Right lobe of liver (tissue), 6 donors: ENCODE data around the gene OR10Z1. TPM values are rescaled to one million over a fixed set of nuclear protein-coding genes. Genes with fewer than 3 reads are reported as not detected.

ENCODE experiments used
- ATAC-seq, 4 donors: fragments of 200-7000 bp; cut with Tn5 transposase; one replicate each; pipeline ENCODE4 v1.9.1; 2020; ENCODE audit warnings: mild to moderate bottlenecking in 4 of 4, moderate library complexity in 4 of 4
- DNase-seq, 3 donors: peaks; one replicate each; pipeline ENCODE4 v3.0.0-alpha.2; 2020
- H3K27ac ChIP-seq, 3 donors: fragments of 200-600 bp; one replicate each; pipeline ENCODE4 v1.8.0; 2022
- H3K27me3 ChIP-seq, 2 donors: fragments of 200-600 bp; one replicate each; pipeline ENCODE4 v1.8.0; 2022
- H3K36me3 ChIP-seq, 4 donors: fragments of 200-600 bp; sonication (generic) in 1 of 4; one replicate each; pipeline versions ENCODE4 v1.5.1 to v1.8.0; 2017 to 2022; ENCODE audit warnings: control low read depth in 1 of 4
- H3K4me1 ChIP-seq, 4 donors: fragments of 200-600 bp; sonication (generic) in 1 of 4; one replicate each; pipeline versions ENCODE4 v1.5.1 to v1.8.0; 2017 to 2022; ENCODE audit warnings: control low read depth in 1 of 4
- H3K4me3 ChIP-seq, 3 donors: fragments of 200-600 bp; one replicate each; pipeline ENCODE4 v1.8.0; 2022
- H3K9me3 ChIP-seq, 4 donors: fragments of 200-600 bp; sonication (generic) in 1 of 4; one replicate each; pipeline versions ENCODE4 v1.5.1 to v1.8.0; 2017 to 2022; ENCODE audit warnings: control low read depth in 1 of 4
- POLR2A ChIP-seq: fragments of 450-650 bp; IDR thresholded peaks from one replicate; pipeline ENCODE4 v1.6.1; 2017; ENCODE audit warnings: antibody characterized with exemption, mild to moderate bottlenecking
- WGBS: methylation state at CpG from one replicate; pipeline ENCODE4 v1.1.6; 2018; ENCODE audit warnings: low coverage, low lambda C conversion rate; ENCODE audit not compliant: insufficient coverage; ENCODE audit errors: missing lambda C conversion rate; 5-methylcytosine and 5-hydroxymethylcytosine counted together
- intact Hi-C, 2 donors: fragments of 100-400 bp; cut with DNase I; formaldehyde crosslinking; loops; one replicate each; pipeline versions ENCODE4 v1.11.2 to v1.14.1; 2022
- total RNA-seq, 6 experiments: library from RNA; depleted of rRNA in 2 of 6; stranded (reverse); fragments of >200 nt in 2 of 6; fragmentation: NEBNext Ultra II Directional in 3 of 6; extraction: Animal tissue kit (Norgen Biotek cat#: 25700) in 3 of 6; gene quantifications; one replicate each; pipeline versions ENCODE4 v1.1.0 to v1.2.4, GENCODE V29; 2016 to 2023
- TF ChIP-seq, protein P1 (sequence below), 4 donors: fragments of 200-600 bp in 3 of 4; fragments of 450-650 bp in 1 of 4; IDR thresholded peaks; one replicate each; pipeline versions ENCODE4 v1.5.1 to v1.8.0; 2016 to 2022; ENCODE audit warnings: antibody characterized with exemption in 4 of 4, mild to moderate bottlenecking in 2 of 4
- donor health status: DM: no; HTN: yes; CAD: no.
- donor health status: DM: no; HTN: no; CAD: no.
- donor health status: DM: no; HTN: no; CAD: no.
- donor health status: DM: no; HTN: yes; CAD: no.
- donor health status: DM: no; HTN: yes; CAD: no.

OR10Z1 gene
- total RNA-seq, 6 experiments from 2014 or later = not detected

DNA sequence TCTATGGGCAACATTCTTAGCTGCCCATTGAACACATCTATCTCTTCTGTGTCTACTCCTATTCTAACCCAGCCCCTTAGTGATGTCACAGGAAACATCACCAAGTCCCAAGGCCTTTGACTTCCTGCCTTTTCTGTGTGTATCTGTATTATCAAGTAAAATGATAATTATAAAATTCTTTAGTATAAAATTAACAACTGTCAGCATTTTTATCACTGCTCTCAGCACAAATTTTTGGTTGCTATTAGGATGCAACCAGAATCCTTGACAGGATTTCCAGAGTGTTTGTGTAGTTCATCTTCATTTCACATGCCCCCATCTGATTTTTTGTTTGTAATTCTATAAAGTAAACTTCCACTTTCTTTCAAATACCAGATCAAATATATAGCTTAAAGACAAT is 33.8 kb downstream of the OR10Z1 start:
- DNase-seq (no peak), ATAC-seq (no peak)
- TF ChIP-seq, protein P1, sequence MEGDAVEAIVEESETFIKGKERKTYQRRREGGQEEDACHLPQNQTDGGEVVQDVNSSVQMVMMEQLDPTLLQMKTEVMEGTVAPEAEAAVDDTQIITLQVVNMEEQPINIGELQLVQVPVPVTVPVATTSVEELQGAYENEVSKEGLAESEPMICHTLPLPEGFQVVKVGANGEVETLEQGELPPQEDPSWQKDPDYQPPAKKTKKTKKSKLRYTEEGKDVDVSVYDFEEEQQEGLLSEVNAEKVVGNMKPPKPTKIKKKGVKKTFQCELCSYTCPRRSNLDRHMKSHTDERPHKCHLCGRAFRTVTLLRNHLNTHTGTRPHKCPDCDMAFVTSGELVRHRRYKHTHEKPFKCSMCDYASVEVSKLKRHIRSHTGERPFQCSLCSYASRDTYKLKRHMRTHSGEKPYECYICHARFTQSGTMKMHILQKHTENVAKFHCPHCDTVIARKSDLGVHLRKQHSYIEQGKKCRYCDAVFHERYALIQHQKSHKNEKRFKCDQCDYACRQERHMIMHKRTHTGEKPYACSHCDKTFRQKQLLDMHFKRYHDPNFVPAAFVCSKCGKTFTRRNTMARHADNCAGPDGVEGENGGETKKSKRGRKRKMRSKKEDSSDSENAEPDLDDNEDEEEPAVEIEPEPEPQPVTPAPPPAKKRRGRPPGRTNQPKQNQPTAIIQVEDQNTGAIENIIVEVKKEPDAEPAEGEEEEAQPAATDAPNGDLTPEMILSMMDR (IDR thresholded peaks at IDR 0.05) = no peak
- TF ChIP-seq POLR2A = no peak
- H3K4me1 ChIP-seq = no peaks in the 10 kb centered on the region
- no peaks in the 10 kb centered on the region for H3K36me3 ChIP-seq
- no peak overlapping the region for H3K4me3 ChIP-seq
- H3K9me3 ChIP-seq = no peaks in the 10 kb centered on the region
- H3K27me3 ChIP-seq = no peaks in the 10 kb centered on the region
- intact Hi-C loops = no loop called here
- H3K27ac ChIP-seq = no peak overlapping the region

DNA sequence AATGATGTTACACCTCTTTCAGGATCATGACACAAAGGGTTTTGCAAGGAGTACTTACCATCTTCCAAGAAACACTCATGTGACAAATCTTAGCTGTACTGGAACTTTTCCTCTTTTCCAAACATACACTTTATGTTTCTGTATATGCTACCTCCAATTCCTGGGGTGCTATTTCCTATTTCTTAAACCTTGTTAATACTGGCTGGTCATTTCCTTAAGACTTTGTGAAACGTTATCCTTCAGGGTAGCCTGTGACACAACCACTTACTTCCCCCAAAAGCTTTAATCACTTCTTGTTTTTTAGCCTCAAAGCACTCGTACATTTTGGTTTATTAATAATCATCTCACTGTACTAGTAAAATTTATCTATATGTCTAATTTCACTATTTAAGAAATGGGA is 39.4 kb downstream of the OR10Z1 start:
- peak in 1 of 4 donors; percentile 14 for ATAC-seq

GRCh38 chr1:158646465-158646864 is 41.4 kb downstream of the OR10Z1 start:
- Histone ChIP-seq H3K4me1 (no peaks in the 10 kb centered on the region), H3K9me3 (no peaks in the 10 kb centered on the region), H3K4me3 (no peak overlapping the region), H3K27me3 (no peaks in the 10 kb centered on the region), H3K27ac (no peak overlapping the region), H3K36me3 (no peaks in the 10 kb centered on the region)
- peak in 2 of 4 donors; percentile 32 to 67 for ATAC-seq
- DNase-seq = no peak
- WGBS = 67% methylated on average over 1 of the region's 1 CpG
- intact Hi-C loops = no loop called here
- TF ChIP-seq, protein P1 (IDR thresholded peaks at IDR 0.05) = no peak
- no peak for TF ChIP-seq POLR2A

More for the DNA sequence above, 39.4 kb downstream of the OR10Z1 start:
- Histone ChIP-seq H3K9me3 (no peaks in the 10 kb centered on the region), H3K36me3 (no peaks in the 10 kb centered on the region), H3K27ac (no peak overlapping the region), H3K4me3 (no peak overlapping the region), H3K27me3 (no peaks in the 10 kb centered on the region), H3K4me1 (no peaks in the 10 kb centered on the region)
- 30% methylated on average over 2 of the region's 2 CpGs for WGBS
- no peak for DNase-seq
- intact Hi-C loops = no loop called here
- TF ChIP-seq, protein P1 (IDR thresholded peaks at IDR 0.05) = no peak
- TF ChIP-seq POLR2A = no peak

DNA sequence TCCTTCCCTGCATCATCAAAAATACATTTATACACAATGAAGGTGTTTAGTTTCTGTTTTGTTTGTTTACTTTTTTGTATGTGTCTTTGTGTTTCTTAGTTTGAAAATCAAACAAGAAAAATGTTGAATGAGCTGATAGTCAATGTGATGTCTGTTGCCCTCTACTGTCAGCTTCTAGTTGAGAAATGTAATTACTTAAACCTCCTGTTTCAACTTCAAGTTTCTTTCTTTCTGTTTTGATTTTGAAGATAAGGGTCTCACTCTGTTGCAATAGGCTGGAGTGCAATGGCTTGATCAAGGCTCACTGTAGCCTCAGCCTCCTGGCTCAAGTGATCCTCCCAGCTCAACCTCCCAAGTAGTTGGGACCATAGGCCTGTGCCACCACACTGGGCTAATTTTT is 44.0 kb downstream of the OR10Z1 start:
- Histone ChIP-seq H3K4me3 (no peak overlapping the region), H3K9me3 (no peaks in the 10 kb centered on the region), H3K27me3 (no peaks in the 10 kb centered on the region), H3K4me1 (no peaks in the 10 kb centered on the region), H3K36me3 (no peaks in the 10 kb centered on the region), H3K27ac (no peak overlapping the region)
- no peak for TF ChIP-seq POLR2A
- TF ChIP-seq, protein P1 (IDR thresholded peaks at IDR 0.05) = no peak
- DNase-seq (no peak), ATAC-seq (no peak)
- intact Hi-C loops = no loop called here

GRCh38 chr1:158652721-158653334 is 47.8 kb downstream of the OR10Z1 start:
- no peaks in the 10 kb centered on the region for H3K9me3 ChIP-seq
- no peak for ATAC-seq
- H3K36me3 ChIP-seq = no peaks in the 10 kb centered on the region
- no peaks in the 10 kb centered on the region for H3K4me1 ChIP-seq
- no peak for DNase-seq
- no peak overlapping the region for H3K4me3 ChIP-seq
- 56% methylated on average over 3 of the region's 7 CpGs for WGBS
- intact Hi-C loops = no loop called here
- TF ChIP-seq POLR2A = no peak
- TF ChIP-seq, protein P1 (IDR thresholded peaks at IDR 0.05) = no peak
- H3K27ac ChIP-seq = no peak overlapping the region
- no peaks in the 10 kb centered on the region for H3K27me3 ChIP-seq
